Astrocyte (in vitro differentiated cells and primary cell): ENCODE data around the gene GALK1. TPM values are rescaled to one million over a fixed set of nuclear protein-coding genes. Genes with fewer than 3 reads are reported as not detected.
A peak's percentile ranks its signal among the peaks of the same experiment; 100 is the strongest.

ENCODE experiments used
- DNase-seq: peaks from one replicate; pipeline ENCODE4 v3.0.0-alpha.2; 2010; ENCODE audit warnings: low read depth
- FAIRE-seq: peaks from 2 replicates; lab custom pipeline; 2011; peaks lifted over from hg19 to GRCh38; lab: Jason Lieb, UNC
- H2AFZ ChIP-seq: 2 replicates; pipeline ENCODE4 v1.6.0; 2012; ENCODE audit warnings: low read depth, low read length, inconsistent platforms
- H3K27ac ChIP-seq: 2 replicates; pipeline ENCODE4 v1.5.1; 2011; ENCODE audit warnings: low read depth, low read length, inconsistent platforms
- H3K27me3 ChIP-seq: 2 replicates; pipeline ENCODE4 v1.6.0; 2011; ENCODE audit warnings: low read length, inconsistent platforms; ENCODE audit not compliant: insufficient read depth
- H3K36me3 ChIP-seq: 2 replicates; pipeline ENCODE4 v1.5.1; 2011; ENCODE audit warnings: low read length, inconsistent platforms; ENCODE audit not compliant: insufficient read depth
- H3K4me1 ChIP-seq: 2 replicates; pipeline ENCODE4 v1.5.1; 2011; ENCODE audit warnings: low read length, inconsistent platforms; ENCODE audit not compliant: insufficient read depth
- H3K4me2 ChIP-seq: 2 replicates; pipeline ENCODE4 v1.6.0; 2012; ENCODE audit warnings: low read length, inconsistent platforms
- H3K4me3 ChIP-seq: 2 replicates; pipeline ENCODE4 v1.5.1; 2011; ENCODE audit warnings: low read depth, mild to moderate bottlenecking, low read length, inconsistent platforms; ENCODE audit not compliant: insufficient read depth
- H3K79me2 ChIP-seq: 2 replicates; pipeline ENCODE4 v1.6.0; 2012; ENCODE audit warnings: mild to moderate bottlenecking, low read length, inconsistent platforms; ENCODE audit not compliant: insufficient read depth
- H3K9ac ChIP-seq: 2 replicates; pipeline ENCODE4 v1.6.0; 2012; ENCODE audit warnings: mild to moderate bottlenecking, low read length, inconsistent platforms
- H3K9me3 ChIP-seq: 2 replicates; pipeline ENCODE4 v1.5.1; 2012; ENCODE audit warnings: low read depth, mild to moderate bottlenecking, low read length, inconsistent platforms; ENCODE audit not compliant: insufficient read depth
- H4K20me1 ChIP-seq: 2 replicates; pipeline ENCODE4 v1.6.0; 2012; ENCODE audit warnings: low read length, inconsistent platforms; ENCODE audit not compliant: insufficient read depth
- H3K27ac Mint-ChIP-seq: one replicate; pipeline ENCODE4 v1.8.0; 2021; ENCODE audit warnings: mild to moderate bottlenecking, mixed read lengths; ENCODE audit not compliant: unreplicated experiment
- H3K27me3 Mint-ChIP-seq: one replicate; pipeline ENCODE4 v1.8.0; 2021; ENCODE audit warnings: low read depth, mixed read lengths; ENCODE audit not compliant: unreplicated experiment
- H3K36me3 Mint-ChIP-seq: one replicate; pipeline ENCODE4 v1.8.0; 2021; ENCODE audit warnings: low read depth, mixed read lengths; ENCODE audit not compliant: unreplicated experiment
- H3K4me1 Mint-ChIP-seq: one replicate; pipeline ENCODE4 v1.8.0; 2021; ENCODE audit warnings: low read depth, mixed read lengths; ENCODE audit not compliant: unreplicated experiment
- H3K4me3 Mint-ChIP-seq: one replicate; pipeline ENCODE4 v1.8.0; 2021; ENCODE audit warnings: mild to moderate bottlenecking, moderate library complexity, mixed read lengths; ENCODE audit not compliant: unreplicated experiment
- H3K9me3 Mint-ChIP-seq: one replicate; pipeline ENCODE4 v1.8.0; 2021; ENCODE audit warnings: mild to moderate bottlenecking, mixed read lengths; ENCODE audit not compliant: unreplicated experiment
- CTCF ChIP-seq: IDR thresholded peaks from 2 replicates; pipeline ENCODE4 v1.5.1; 2011; ENCODE audit warnings: low read depth, mild to moderate bottlenecking, inconsistent platforms, low read length, moderate library complexity; ENCODE audit not compliant: insufficient read depth
- EZH2 ChIP-seq: IDR thresholded peaks from 2 replicates; pipeline ENCODE4 v1.6.1; 2012; ENCODE audit warnings: mild to moderate bottlenecking, low read length, inconsistent platforms; ENCODE audit not compliant: insufficient read depth
- total RNA-seq: library from RNA; stranded (reverse); gene quantifications from 2 replicates; pipeline ENCODE4 v1.2.1, GENCODE V29; 2021

The GALK1 gene
- total RNA-seq, 1 donor from 2014 or later: 22.6 TPM

GRCh38 chr17:75783069-75783783 is 18.2 kb upstream of the GALK1 start:
- H3K79me2 ChIP-seq: peaks cover 44% of the 10 kb centered on the region
- peak overlapping the region; percentile 99 for H3K27ac Mint-ChIP-seq
- peaks cover 28% of the 10 kb centered on the region for H3K4me1 ChIP-seq
- H4K20me1 ChIP-seq: peaks cover 9% of the 10 kb centered on the region
- peak overlapping the region; percentile 38 for H3K4me3 ChIP-seq
- peak overlapping the region; percentile 92 for H3K4me3 Mint-ChIP-seq
- H3K9me3 Mint-ChIP-seq: no peaks in the 10 kb centered on the region
- H3K27ac ChIP-seq: peak overlapping the region; percentile 64
- H3K4me2 ChIP-seq: peak overlapping the region; percentile 60
- FAIRE-seq: no peak
- DNase-seq: peak; percentile 27
- H3K27me3 ChIP-seq: no peaks in the 10 kb centered on the region
- H3K9ac ChIP-seq: peak overlapping the region; percentile 55
- H2AFZ ChIP-seq: peak overlapping the region; percentile 48
- H3K27me3 Mint-ChIP-seq: no peaks in the 10 kb centered on the region
- TF ChIP-seq CTCF (peak; percentile 93), EZH2 (no peak)
- peaks cover 23% of the 10 kb centered on the region for H3K4me1 Mint-ChIP-seq
- H3K36me3 Mint-ChIP-seq: peaks cover 10% of the 10 kb centered on the region
- peaks cover 4% of the 10 kb centered on the region for H3K36me3 ChIP-seq
- H3K9me3 ChIP-seq: no peaks in the 10 kb centered on the region

GRCh38 chr17:75779987-75780889 is 15.2 kb upstream of the GALK1 start:
- peaks cover 35% of the 10 kb centered on the region for H3K79me2 ChIP-seq
- peaks cover 23% of the 10 kb centered on the region for H3K36me3 ChIP-seq
- H2AFZ ChIP-seq: no peak overlapping the region
- TF ChIP-seq EZH2: no peak
- TF ChIP-seq CTCF: no peak
- Mint-ChIP-seq H3K27ac (peak overlapping the region; percentile 99), H3K27me3 (no peaks in the 10 kb centered on the region), H3K4me1 (peaks cover 17% of the 10 kb centered on the region), H3K4me3 (peak overlapping the region; percentile 96), H3K36me3 (peaks cover 24% of the 10 kb centered on the region), H3K9me3 (no peaks in the 10 kb centered on the region)
- H3K4me2 ChIP-seq: peak overlapping the region; percentile 67
- H3K4me3 ChIP-seq: no peak overlapping the region
- peaks cover 39% of the 10 kb centered on the region for H4K20me1 ChIP-seq
- no peaks in the 10 kb centered on the region for H3K27me3 ChIP-seq
- peaks cover 29% of the 10 kb centered on the region for H3K4me1 ChIP-seq
- DNase-seq (no peak), FAIRE-seq (no peak)
- no peak overlapping the region for H3K27ac ChIP-seq
- H3K9me3 ChIP-seq: no peaks in the 10 kb centered on the region
- no peak overlapping the region for H3K9ac ChIP-seq
